WTC11 (cell line): Measurements from ENCODE around the gene ASCC3. TPM values are rescaled to one million over a fixed set of nuclear protein-coding genes. Genes with fewer than 3 reads are reported as not detected.

Source experiments
- ATAC-seq: fragments of 200-7000 bp; cut with Tn5 transposase; 2 replicates; pipeline ENCODE4 v1.10.0; 2021; ENCODE audit warnings: mild to moderate bottlenecking, moderate library complexity
- CTCF ChIA-PET: fragments of 300-600 bp; sonication (Branson Sonifier 250); formaldehyde crosslinking; loops from one replicate; lab custom pipeline; 2021; ENCODE audit warnings: antibody characterized with exemption; lab: Charles Lee
- POLR2A ChIA-PET: fragments of 350-600 bp; sonication (Branson Sonifier 250); formaldehyde crosslinking; loops from one replicate; lab custom pipeline; 2021; ENCODE audit warnings: antibody characterized with exemption; lab: Charles Lee
- DNase-seq: peaks from one replicate; pipeline ENCODE4 v3.0.0; 2021; ENCODE audit warnings: low spot score
- H3K27ac Mint-ChIP-seq: 2 replicates; pipeline ENCODE4 v1.8.0; 2021; ENCODE audit warnings: mixed read lengths
- H3K27me3 Mint-ChIP-seq: 2 replicates; pipeline ENCODE4 v1.8.0; 2021; ENCODE audit warnings: low read depth, mild to moderate bottlenecking, moderate library complexity, mixed read lengths
- H3K36me3 Mint-ChIP-seq: 2 replicates; pipeline ENCODE4 v1.8.0; 2021; ENCODE audit warnings: mixed read lengths
- H3K4me1 Mint-ChIP-seq: 2 replicates; pipeline ENCODE4 v1.8.0; 2022; ENCODE audit warnings: mixed read lengths
- H3K4me3 Mint-ChIP-seq: 2 replicates; pipeline ENCODE4 v1.8.0; 2021; ENCODE audit warnings: mild to moderate bottlenecking, moderate library complexity, mixed read lengths
- H3K9me3 Mint-ChIP-seq: 2 replicates; pipeline ENCODE4 v1.8.0; 2021; ENCODE audit warnings: mixed read lengths
- E2F1 ChIP-seq: sonication (generic); formaldehyde crosslinking; IDR thresholded peaks from 2 replicates; pipeline ENCODE4 v1.8.0; 2022; ENCODE audit warnings: mild to moderate bottlenecking, missing genetic modification reagents
- ETV6 ChIP-seq: sonication (generic); formaldehyde crosslinking; IDR thresholded peaks from 2 replicates; pipeline ENCODE4 v1.8.1; 2022; ENCODE audit warnings: mild to moderate bottlenecking, missing genetic modification reagents
- GRHL2 ChIP-seq: fragments of 250-450 bp; sonication (Bioruptor Pico); IDR thresholded peaks from 2 replicates; pipeline ENCODE4 v1.8.0; 2022; ENCODE audit warnings: mild to moderate bottlenecking, moderate library complexity; ENCODE audit not compliant: insufficient replicate concordance, severe bottlenecking
- IRF1 ChIP-seq: sonication (generic); formaldehyde crosslinking; IDR thresholded peaks from 2 replicates; pipeline ENCODE4 v1.8.0; 2023; ENCODE audit warnings: missing genetic modification reagents
- MLX ChIP-seq: sonication (generic); formaldehyde crosslinking; IDR thresholded peaks from 2 replicates; pipeline ENCODE4 v1.8.1; 2023; ENCODE audit warnings: mild to moderate bottlenecking, missing genetic modification reagents, moderate library complexity
- NFYB ChIP-seq: sonication (generic); formaldehyde crosslinking; conservative IDR thresholded peaks from 2 replicates; pipeline ENCODE4 v1.8.0; 2022; ENCODE audit warnings: low read depth, missing genetic modification reagents
- OVOL2 ChIP-seq: fragments of 250-450 bp; sonication (Bioruptor Pico); IDR thresholded peaks from 2 replicates; pipeline ENCODE4 v1.9.0; 2021; ENCODE audit warnings: mild to moderate bottlenecking, borderline replicate concordance
- SMAD3 ChIP-seq: sonication (generic); formaldehyde crosslinking; IDR thresholded peaks from 2 replicates; pipeline ENCODE4 v1.8.0; 2022; ENCODE audit warnings: missing genetic modification reagents, mild to moderate bottlenecking, borderline replicate concordance
- TP53 ChIP-seq: sonication (generic); formaldehyde crosslinking; IDR thresholded peaks from 2 replicates; pipeline ENCODE4 v1.8.1; 2023; ENCODE audit warnings: mild to moderate bottlenecking, missing genetic modification reagents
- ZNF219 ChIP-seq: sonication (generic); formaldehyde crosslinking; IDR thresholded peaks from 2 replicates; pipeline ENCODE4 v1.8.0; 2023; ENCODE audit warnings: missing genetic modification reagents, mild to moderate bottlenecking, borderline replicate concordance
- ZNF263 ChIP-seq: sonication (generic); formaldehyde crosslinking; IDR thresholded peaks from 2 replicates; pipeline ENCODE4 v1.8.1; 2022; ENCODE audit warnings: low read depth, mild to moderate bottlenecking, moderate library complexity, missing genetic modification reagents
- ZNF423 ChIP-seq: fragments of 250-450 bp; sonication (Bioruptor Pico); IDR thresholded peaks from 2 replicates; pipeline ENCODE4 v2.1.2; 2022; ENCODE audit warnings: mild to moderate bottlenecking, moderate library complexity
- ZNF671 ChIP-seq: fragments of 250-450 bp; sonication (Bioruptor Pico); IDR thresholded peaks from 2 replicates; pipeline ENCODE4 v1.8.0; 2021; ENCODE audit warnings: mild to moderate bottlenecking
- total RNA-seq: library from RNA; stranded (reverse); gene quantifications from 3 replicates; pipeline ENCODE4 v1.2.3, GENCODE V29; 2021
- TF ChIP-seq, protein P1 (sequence below): fragments of 250-450 bp; sonication (Bioruptor Pico); conservative IDR thresholded peaks from 2 replicates; pipeline ENCODE4 v1.9.0; 2021; ENCODE audit warnings: mild to moderate bottlenecking
- TF ChIP-seq, protein P2 (sequence below): sonication (generic); formaldehyde crosslinking; IDR thresholded peaks from 2 replicates; pipeline ENCODE4 v1.8.0; 2022; ENCODE audit warnings: mild to moderate bottlenecking, missing genetic modification reagents
- TF ChIP-seq, protein P3 (sequence below): fragments of 250-450 bp; sonication (Bioruptor Pico); IDR thresholded peaks from 2 replicates; pipeline ENCODE4 v2.1.2; 2022; ENCODE audit warnings: mild to moderate bottlenecking, moderate library complexity
- TF ChIP-seq, protein P4 (sequence below): sonication (generic); formaldehyde crosslinking; IDR thresholded peaks from 2 replicates; pipeline ENCODE4 v1.8.0; 2022; ENCODE audit warnings: mild to moderate bottlenecking, missing genetic modification reagents

Gene ASCC3
- total RNA-seq, 1 experiment from 2014 or later = 80.7 TPM

DNA sequence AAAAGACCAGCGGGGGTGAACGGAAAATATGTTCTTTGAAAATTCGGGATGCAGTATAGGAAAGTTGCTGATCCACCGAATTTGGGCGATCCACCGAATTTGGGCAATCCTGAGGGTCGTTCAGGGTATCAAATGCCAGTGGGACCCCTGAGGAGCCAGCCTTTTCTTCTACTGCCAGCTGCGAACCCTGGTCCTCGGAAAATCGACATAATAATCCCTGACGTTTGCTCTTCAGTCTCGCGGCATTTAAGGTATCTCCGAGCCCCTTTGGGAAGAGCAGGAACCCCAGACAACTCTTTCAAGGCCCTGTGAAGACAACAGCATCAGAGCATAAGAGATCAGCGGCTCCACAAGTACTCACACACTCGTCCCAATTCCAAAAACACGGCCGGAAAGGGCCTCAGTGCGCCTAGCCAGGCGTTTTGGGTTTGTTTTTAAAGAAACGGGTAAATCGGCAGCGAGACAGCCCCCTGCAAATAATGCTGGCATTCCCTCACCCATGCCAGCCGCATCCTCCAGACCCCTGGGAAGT, 417.4 kb downstream of the ASCC3 start (continued):
- TF ChIP-seq ZNF263 (CRISPR knock-in tag) = no peak
- no peak for TF ChIP-seq E2F1 (CRISPR knock-in tag)
- no peak for TF ChIP-seq TP53 (CRISPR knock-in tag)
- TF ChIP-seq, protein P1, sequence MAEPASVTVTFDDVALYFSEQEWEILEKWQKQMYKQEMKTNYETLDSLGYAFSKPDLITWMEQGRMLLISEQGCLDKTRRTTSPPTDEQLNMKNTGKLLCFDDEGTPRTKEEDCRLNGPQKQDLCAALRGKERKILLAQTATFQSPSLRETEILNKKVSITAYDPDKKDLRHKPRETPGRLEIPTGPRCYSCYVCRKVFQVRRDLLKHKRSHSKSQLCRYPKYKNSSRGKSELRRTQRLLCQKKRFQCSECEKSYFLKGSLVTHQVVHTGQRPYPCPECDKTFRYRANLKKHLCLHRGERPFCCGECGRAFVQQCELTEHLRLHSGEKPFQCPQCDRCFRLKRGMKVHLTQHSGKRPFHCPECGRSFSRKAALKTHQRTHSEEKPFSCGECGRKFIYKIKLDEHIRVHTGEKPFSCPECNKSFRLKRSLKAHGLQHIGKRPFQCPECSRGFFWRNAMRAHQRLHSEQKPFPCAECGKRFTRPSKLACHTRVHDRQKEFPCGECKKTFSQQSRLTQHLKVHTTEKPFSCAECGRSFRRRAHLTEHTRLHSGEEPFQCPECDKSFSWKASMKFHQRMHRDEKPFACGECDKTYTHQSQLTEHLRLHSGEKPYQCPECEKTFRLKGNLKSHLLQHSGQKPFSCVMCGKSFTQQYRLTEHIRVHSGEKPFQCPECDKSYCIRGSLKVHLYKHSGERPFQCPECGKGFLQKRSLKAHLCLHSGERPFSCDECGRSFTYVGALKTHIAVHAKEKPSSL (CRISPR knock-in tag) = no peak
- no peak for TF ChIP-seq GRHL2
- TF ChIP-seq, all 79 proteins: peak for 0

DNA sequence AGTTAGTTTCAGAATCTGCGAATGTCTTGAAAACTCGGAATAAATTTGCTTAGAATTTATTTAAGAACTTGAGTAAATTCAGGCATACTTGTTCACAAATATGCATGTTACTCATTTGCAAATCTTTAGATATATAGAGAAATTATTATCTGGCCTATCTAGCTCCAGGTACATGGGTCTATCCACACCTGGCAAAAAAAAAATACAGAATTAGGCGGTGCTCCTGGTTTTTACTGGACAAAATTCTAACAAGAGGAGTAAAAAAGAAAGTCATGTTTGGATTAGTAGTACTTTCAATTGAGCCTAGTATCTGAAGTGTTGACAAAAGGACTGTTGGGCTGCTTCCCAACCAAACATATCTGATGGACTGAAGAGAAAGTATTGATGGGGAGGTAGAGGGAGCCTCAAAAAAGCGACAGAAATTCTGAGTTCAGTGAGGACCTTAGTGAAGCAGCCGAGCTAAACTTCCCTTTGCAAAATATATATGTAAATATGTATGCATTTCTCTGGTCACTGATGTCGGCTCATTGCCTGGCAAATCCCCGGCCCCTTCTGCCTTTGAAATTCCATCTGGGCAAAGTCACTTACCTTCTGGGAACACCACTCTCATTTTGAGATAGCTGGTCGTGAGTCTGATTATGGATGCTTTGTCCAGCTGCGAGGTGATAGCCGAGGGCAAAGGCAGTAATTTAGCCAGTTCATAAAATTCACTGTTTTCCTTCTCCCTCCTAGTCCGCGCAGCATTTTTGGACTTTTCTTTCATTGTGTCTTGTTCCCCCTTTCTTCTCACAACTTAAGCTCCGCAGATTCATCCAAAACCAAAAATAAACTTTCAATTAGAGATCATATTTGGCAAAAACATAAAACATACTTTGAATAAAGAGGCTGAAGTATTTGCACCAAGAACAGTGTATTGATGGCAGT, 418.2 kb downstream of the ASCC3 start:
- no peak for ATAC-seq
- Mint-ChIP-seq H3K36me3 (no peaks in the 10 kb centered on the region), H3K27me3 (no peaks in the 10 kb centered on the region; the same call in 1 of the 2 replicates), H3K27ac (no peak overlapping the region)
- CTCF ChIA-PET = interaction anchor here (1.0 kb wide), 1 partner anchor 346 kb away, joined by 3 read pairs; no protein-coding TSS in a partner anchor
- TF ChIP-seq, protein P2, sequence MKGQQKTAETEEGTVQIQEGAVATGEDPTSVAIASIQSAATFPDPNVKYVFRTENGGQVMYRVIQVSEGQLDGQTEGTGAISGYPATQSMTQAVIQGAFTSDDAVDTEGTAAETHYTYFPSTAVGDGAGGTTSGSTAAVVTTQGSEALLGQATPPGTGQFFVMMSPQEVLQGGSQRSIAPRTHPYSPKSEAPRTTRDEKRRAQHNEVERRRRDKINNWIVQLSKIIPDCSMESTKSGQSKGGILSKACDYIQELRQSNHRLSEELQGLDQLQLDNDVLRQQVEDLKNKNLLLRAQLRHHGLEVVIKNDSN (CRISPR knock-in tag) = no peak
- TF ChIP-seq NFYB (no peak), ETV6 (no peak), IRF1 (CRISPR knock-in tag) (no peak), OVOL2 (no peak), ZNF423 (CRISPR knock-in tag) (no peak), SMAD3 (no peak), ZNF671 (no peak), ZNF219 (CRISPR knock-in tag) (no peak), MLX (CRISPR knock-in tag) (no peak)
- TF ChIP-seq, protein P3, sequence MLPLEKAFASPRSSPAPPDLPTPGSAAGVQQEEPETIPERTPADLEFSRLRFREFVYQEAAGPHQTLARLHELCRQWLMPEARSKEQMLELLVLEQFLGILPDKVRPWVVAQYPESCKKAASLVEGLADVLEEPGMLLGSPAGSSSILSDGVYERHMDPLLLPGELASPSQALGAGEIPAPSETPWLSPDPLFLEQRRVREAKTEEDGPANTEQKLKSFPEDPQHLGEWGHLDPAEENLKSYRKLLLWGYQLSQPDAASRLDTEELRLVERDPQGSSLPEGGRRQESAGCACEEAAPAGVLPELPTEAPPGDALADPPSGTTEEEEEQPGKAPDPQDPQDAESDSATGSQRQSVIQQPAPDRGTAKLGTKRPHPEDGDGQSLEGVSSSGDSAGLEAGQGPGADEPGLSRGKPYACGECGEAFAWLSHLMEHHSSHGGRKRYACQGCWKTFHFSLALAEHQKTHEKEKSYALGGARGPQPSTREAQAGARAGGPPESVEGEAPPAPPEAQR (CRISPR knock-in tag) = no peak
- TF ChIP-seq, protein P4, sequence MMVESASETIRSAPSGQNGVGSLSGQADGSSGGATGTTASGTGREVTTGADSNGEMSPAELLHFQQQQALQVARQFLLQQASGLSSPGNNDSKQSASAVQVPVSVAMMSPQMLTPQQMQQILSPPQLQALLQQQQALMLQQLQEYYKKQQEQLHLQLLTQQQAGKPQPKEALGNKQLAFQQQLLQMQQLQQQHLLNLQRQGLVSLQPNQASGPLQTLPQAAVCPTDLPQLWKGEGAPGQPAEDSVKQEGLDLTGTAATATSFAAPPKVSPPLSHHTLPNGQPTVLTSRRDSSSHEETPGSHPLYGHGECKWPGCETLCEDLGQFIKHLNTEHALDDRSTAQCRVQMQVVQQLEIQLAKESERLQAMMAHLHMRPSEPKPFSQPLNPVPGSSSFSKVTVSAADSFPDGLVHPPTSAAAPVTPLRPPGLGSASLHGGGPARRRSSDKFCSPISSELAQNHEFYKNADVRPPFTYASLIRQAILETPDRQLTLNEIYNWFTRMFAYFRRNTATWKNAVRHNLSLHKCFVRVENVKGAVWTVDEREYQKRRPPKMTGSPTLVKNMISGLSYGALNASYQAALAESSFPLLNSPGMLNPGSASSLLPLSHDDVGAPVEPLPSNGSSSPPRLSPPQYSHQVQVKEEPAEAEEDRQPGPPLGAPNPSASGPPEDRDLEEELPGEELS (CRISPR knock-in tag) = no peak
- TF ChIP-seq, all 79 proteins: peak for 0
- Mint-ChIP-seq H3K4me3 (peak overlapping the region; percentile 63), H3K9me3 (no peaks in the 10 kb centered on the region), H3K4me1 (peaks cover 69% of the 10 kb centered on the region)
- POLR2A ChIA-PET = no interaction called here
- DNase-seq = no peak
